ENCODE data around the gene FGR.

Gene FGR

GRCh38 chr1:27569506-27570291 lies 65.3 kb downstream of the FGR start:
- no peaks in the 10 kb centered on the region for H3K27me3 ChIP-seq (ENCODE audit: control insufficient read depth, insufficient read depth, low read length)
- no peak overlapping the region for H3K9ac ChIP-seq (ENCODE audit: low read depth, low read length)
- H3K36me3 ChIP-seq (ENCODE audit: control insufficient read depth, insufficient read depth, low read length), result no peaks in the 10 kb centered on the region
- no peaks in the 10 kb centered on the region for H3K9me3 ChIP-seq (ENCODE audit: control insufficient read depth, insufficient read depth, low read length)
- H3K4me3 ChIP-seq (ENCODE audit: low read depth, low read length), result peak overlapping the region; percentile 30
- peaks cover 52% of the 10 kb centered on the region for H3K4me1 ChIP-seq (ENCODE audit: control insufficient read depth, insufficient read depth, low read length)

- Histone ChIP-seq H3K4me1 (ENCODE audit: control insufficient read depth, insufficient read depth, low read length) (peaks cover 49% of the 10 kb centered on the region), H3K9ac (ENCODE audit: low read depth, low read length) (no peak overlapping the region), H3K27me3 (ENCODE audit: control insufficient read depth, insufficient read depth, low read length) (no peaks in the 10 kb centered on the region), H3K9me3 (ENCODE audit: control insufficient read depth, insufficient read depth, low read length) (no peaks in the 10 kb centered on the region), H3K4me3 (ENCODE audit: low read depth, low read length) (no peak overlapping the region), H3K36me3 (ENCODE audit: control insufficient read depth, insufficient read depth, low read length) (no peaks in the 10 kb centered on the region)
Observed at GRCh38 chr1:27569088-27569460, 65.9 kb downstream of the FGR start.

- Histone ChIP-seq H3K9ac (ENCODE audit: low read depth, low read length) (no peak overlapping the region), H3K36me3 (ENCODE audit: control insufficient read depth, insufficient read depth, low read length) (no peaks in the 10 kb centered on the region), H3K4me1 (ENCODE audit: control insufficient read depth, insufficient read depth, low read length) (peaks cover 46% of the 10 kb centered on the region), H3K9me3 (ENCODE audit: control insufficient read depth, insufficient read depth, low read length) (no peaks in the 10 kb centered on the region), H3K27me3 (ENCODE audit: control insufficient read depth, insufficient read depth, low read length) (no peaks in the 10 kb centered on the region), H3K4me3 (ENCODE audit: low read depth, low read length) (peak overlapping the region; percentile 45)
Observed at GRCh38 chr1:27568300-27569087, 66.5 kb downstream of the FGR start.

GRCh38 chr1:27567971-27568299 lies 67.0 kb downstream of the FGR start:
- Histone ChIP-seq H3K4me3 (ENCODE audit: low read depth, low read length) (peak overlapping the region; percentile 45), H3K36me3 (ENCODE audit: control insufficient read depth, insufficient read depth, low read length) (no peaks in the 10 kb centered on the region), H3K9ac (ENCODE audit: low read depth, low read length) (no peak overlapping the region), H3K9me3 (ENCODE audit: control insufficient read depth, insufficient read depth, low read length) (no peaks in the 10 kb centered on the region), H3K27me3 (ENCODE audit: control insufficient read depth, insufficient read depth, low read length) (no peaks in the 10 kb centered on the region), H3K4me1 (ENCODE audit: control insufficient read depth, insufficient read depth, low read length) (peaks cover 42% of the 10 kb centered on the region)

- Histone ChIP-seq H3K36me3 (ENCODE audit: control insufficient read depth, insufficient read depth, low read length) (no peaks in the 10 kb centered on the region), H3K9ac (ENCODE audit: low read depth, low read length) (no peak overlapping the region), H3K4me1 (ENCODE audit: control insufficient read depth, insufficient read depth, low read length) (peaks cover 34% of the 10 kb centered on the region), H3K27me3 (ENCODE audit: control insufficient read depth, insufficient read depth, low read length) (no peaks in the 10 kb centered on the region), H3K4me3 (ENCODE audit: low read depth, low read length) (no peak overlapping the region), H3K9me3 (ENCODE audit: control insufficient read depth, insufficient read depth, low read length) (no peaks in the 10 kb centered on the region)
Observed at GRCh38 chr1:27567146-27567526, 67.8 kb downstream of the FGR start.

- Histone ChIP-seq H3K4me3 (ENCODE audit: low read depth, low read length) (no peak overlapping the region), H3K27me3 (ENCODE audit: control insufficient read depth, insufficient read depth, low read length) (no peaks in the 10 kb centered on the region), H3K9ac (ENCODE audit: low read depth, low read length) (no peak overlapping the region), H3K9me3 (ENCODE audit: control insufficient read depth, insufficient read depth, low read length) (no peaks in the 10 kb centered on the region), H3K36me3 (ENCODE audit: control insufficient read depth, insufficient read depth, low read length) (no peaks in the 10 kb centered on the region), H3K4me1 (ENCODE audit: control insufficient read depth, insufficient read depth, low read length) (peaks cover 31% of the 10 kb centered on the region)
Observed at GRCh38 chr1:27566462-27567145, 68.4 kb downstream of the FGR start.

GRCh38 chr1:27564710-27565649 lies 70.0 kb downstream of the FGR start:
- Histone ChIP-seq H3K4me1 (ENCODE audit: control insufficient read depth, insufficient read depth, low read length) (peaks cover 24% of the 10 kb centered on the region), H3K9ac (ENCODE audit: low read depth, low read length) (no peak overlapping the region), H3K36me3 (ENCODE audit: control insufficient read depth, insufficient read depth, low read length) (peaks cover 5% of the 10 kb centered on the region)

GRCh38 chr1:27563591-27564471 lies 71.2 kb downstream of the FGR start:
- peaks cover 18% of the 10 kb centered on the region for H3K4me1 ChIP-seq (ENCODE audit: control insufficient read depth, insufficient read depth, low read length)
- H3K9ac ChIP-seq (ENCODE audit: low read depth, low read length), result peak overlapping the region; percentile 5
- no peaks in the 10 kb centered on the region for H3K9me3 ChIP-seq (ENCODE audit: control insufficient read depth, insufficient read depth, low read length)
- H3K36me3 ChIP-seq (ENCODE audit: control insufficient read depth, insufficient read depth, low read length), result peaks cover 5% of the 10 kb centered on the region
- H3K4me3 ChIP-seq (ENCODE audit: low read depth, low read length), result no peak overlapping the region
- H3K27me3 ChIP-seq (ENCODE audit: control insufficient read depth, insufficient read depth, low read length), result no peaks in the 10 kb centered on the region

More at GRCh38 chr1:27564710-27565649, 70.0 kb downstream of the FGR start:
- H3K4me3 ChIP-seq (ENCODE audit: low read depth, low read length), result no peak overlapping the region
- H3K27me3 ChIP-seq (ENCODE audit: control insufficient read depth, insufficient read depth, low read length), result no peaks in the 10 kb centered on the region
- H3K9me3 ChIP-seq (ENCODE audit: control insufficient read depth, insufficient read depth, low read length), result no peaks in the 10 kb centered on the region

- Histone ChIP-seq H3K9me3 (ENCODE audit: control insufficient read depth, insufficient read depth, low read length) (no peaks in the 10 kb centered on the region), H3K36me3 (ENCODE audit: control insufficient read depth, insufficient read depth, low read length) (peaks cover 5% of the 10 kb centered on the region), H3K9ac (ENCODE audit: low read depth, low read length) (no peak overlapping the region), H3K4me1 (ENCODE audit: control insufficient read depth, insufficient read depth, low read length) (peaks cover 23% of the 10 kb centered on the region), H3K27me3 (ENCODE audit: control insufficient read depth, insufficient read depth, low read length) (no peaks in the 10 kb centered on the region), H3K4me3 (ENCODE audit: low read depth, low read length) (no peak overlapping the region)
Observed at GRCh38 chr1:27563341-27563590, 71.7 kb downstream of the FGR start.

- no peak overlapping the region for H3K4me3 ChIP-seq (ENCODE audit: low read depth, low read length)
- H3K9ac ChIP-seq (ENCODE audit: low read depth, low read length), result no peak overlapping the region
- H3K9me3 ChIP-seq (ENCODE audit: control insufficient read depth, insufficient read depth, low read length), result no peaks in the 10 kb centered on the region
- no peaks in the 10 kb centered on the region for H3K27me3 ChIP-seq (ENCODE audit: control insufficient read depth, insufficient read depth, low read length)
- peaks cover 23% of the 10 kb centered on the region for H3K4me1 ChIP-seq (ENCODE audit: control insufficient read depth, insufficient read depth, low read length)
- H3K36me3 ChIP-seq (ENCODE audit: control insufficient read depth, insufficient read depth, low read length), result peaks cover 5% of the 10 kb centered on the region
Observed at GRCh38 chr1:27562534-27563340, 72.2 kb downstream of the FGR start.

All from iPS-15b (cell line).